ENCODE measurements around the gene PLEKHA6.

Gene PLEKHA6

DNA sequence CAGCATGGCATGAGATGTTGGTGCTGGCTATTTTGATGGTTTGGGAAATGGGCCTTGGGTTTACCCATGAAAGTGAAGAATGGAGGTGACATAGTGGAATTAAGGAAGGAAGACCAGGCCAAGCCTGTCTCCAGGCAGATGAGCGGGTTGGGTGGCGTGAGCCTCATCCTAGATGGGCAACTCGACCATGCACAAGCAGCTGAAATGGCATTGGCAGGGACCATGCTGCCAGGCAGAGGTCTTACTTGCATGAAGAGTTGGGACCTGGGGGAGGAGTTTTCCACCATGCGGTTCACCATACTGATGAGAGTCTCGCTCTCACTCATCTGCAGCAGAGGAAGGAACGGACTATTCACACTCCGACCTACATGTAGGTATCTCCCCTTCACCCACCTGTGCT is 108.4 kb downstream of the PLEKHA6 start:
- H3F3A ChIP-seq (ENCODE audit: control insufficient read depth, insufficient read depth), result no peaks in the 10 kb centered on the region
- no peaks in the 10 kb centered on the region for H3K79me2 ChIP-seq (ENCODE audit: control insufficient read depth, low read length)
- TF ChIP-seq EZH2phosphoT487 (IDR thresholded peaks at IDR 0.05; ENCODE audit: borderline replicate concordance, low read length), result no peak
- TF ChIP-seq, protein P1, sequence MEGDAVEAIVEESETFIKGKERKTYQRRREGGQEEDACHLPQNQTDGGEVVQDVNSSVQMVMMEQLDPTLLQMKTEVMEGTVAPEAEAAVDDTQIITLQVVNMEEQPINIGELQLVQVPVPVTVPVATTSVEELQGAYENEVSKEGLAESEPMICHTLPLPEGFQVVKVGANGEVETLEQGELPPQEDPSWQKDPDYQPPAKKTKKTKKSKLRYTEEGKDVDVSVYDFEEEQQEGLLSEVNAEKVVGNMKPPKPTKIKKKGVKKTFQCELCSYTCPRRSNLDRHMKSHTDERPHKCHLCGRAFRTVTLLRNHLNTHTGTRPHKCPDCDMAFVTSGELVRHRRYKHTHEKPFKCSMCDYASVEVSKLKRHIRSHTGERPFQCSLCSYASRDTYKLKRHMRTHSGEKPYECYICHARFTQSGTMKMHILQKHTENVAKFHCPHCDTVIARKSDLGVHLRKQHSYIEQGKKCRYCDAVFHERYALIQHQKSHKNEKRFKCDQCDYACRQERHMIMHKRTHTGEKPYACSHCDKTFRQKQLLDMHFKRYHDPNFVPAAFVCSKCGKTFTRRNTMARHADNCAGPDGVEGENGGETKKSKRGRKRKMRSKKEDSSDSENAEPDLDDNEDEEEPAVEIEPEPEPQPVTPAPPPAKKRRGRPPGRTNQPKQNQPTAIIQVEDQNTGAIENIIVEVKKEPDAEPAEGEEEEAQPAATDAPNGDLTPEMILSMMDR (IDR thresholded peaks at IDR 0.05; ENCODE audit: low read depth, low read length, poor library complexity, severe bottlenecking), result no peak
- no peaks in the 10 kb centered on the region for H3K9me3 ChIP-seq (ENCODE audit: control insufficient read depth, insufficient read depth, low read length)
- H3K4me3 ChIP-seq (ENCODE audit: low read length), result no peak overlapping the region
- no peaks in the 10 kb centered on the region for H4K20me1 ChIP-seq (ENCODE audit: control insufficient read depth, insufficient read depth, low read depth, low read length)
- H3K27me3 ChIP-seq (ENCODE audit: control insufficient read depth, low read length), result peaks cover 26% of the 10 kb centered on the region
- no peak overlapping the region for H3K4me2 ChIP-seq (ENCODE audit: low read length)
- H3K9me2 ChIP-seq (replicated peaks; ENCODE audit: control insufficient read depth, low read length), result no peaks in the 10 kb centered on the region
- no peaks in the 10 kb centered on the region for H3K4me1 ChIP-seq (ENCODE audit: control insufficient read depth, low read length)
- H3K36me3 ChIP-seq (ENCODE audit: control insufficient read depth, low read length), result no peaks in the 10 kb centered on the region
- H3K27ac ChIP-seq (ENCODE audit: low read depth, low read length), result no peak overlapping the region

DNA sequence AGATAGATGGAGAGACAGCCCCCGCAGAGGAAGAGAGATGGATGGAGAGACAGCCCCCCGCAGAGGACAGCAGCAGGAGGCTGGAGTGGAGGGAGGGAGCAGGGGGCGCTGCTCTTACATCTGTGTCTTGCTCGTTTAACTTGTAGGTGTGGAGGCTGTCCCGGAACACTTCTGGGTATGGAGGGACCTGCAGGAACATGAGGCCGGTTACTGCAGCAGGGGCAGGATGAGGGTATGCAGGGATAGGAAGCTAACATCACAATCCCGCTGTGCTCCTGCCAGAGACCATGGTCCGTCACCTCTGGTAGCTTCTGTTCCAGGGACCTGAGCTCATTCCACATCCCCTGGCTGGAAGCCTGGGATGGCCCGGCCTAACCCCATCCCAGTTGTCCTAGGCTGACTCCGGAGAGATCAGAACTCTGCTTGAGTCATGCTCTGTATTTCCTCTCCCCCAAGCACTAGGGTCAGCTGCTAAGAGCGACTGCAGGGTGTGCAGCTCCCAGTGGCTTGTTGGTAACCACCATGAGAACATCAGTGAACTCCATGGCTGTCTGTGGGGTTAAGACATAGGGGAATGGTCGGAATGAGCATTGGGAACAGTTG is 109.2 kb downstream of the PLEKHA6 start:
- Histone ChIP-seq H3K9me2 (replicated peaks; ENCODE audit: control insufficient read depth, low read length) (no peaks in the 10 kb centered on the region), H3K4me2 (ENCODE audit: low read length) (no peak overlapping the region), H3K36me3 (ENCODE audit: control insufficient read depth, low read length) (no peaks in the 10 kb centered on the region), H3K27me3 (ENCODE audit: control insufficient read depth, low read length) (peaks cover 27% of the 10 kb centered on the region), H4K20me1 (ENCODE audit: control insufficient read depth, insufficient read depth, low read depth, low read length) (no peaks in the 10 kb centered on the region), H3F3A (ENCODE audit: control insufficient read depth, insufficient read depth) (no peaks in the 10 kb centered on the region), H3K27ac (ENCODE audit: low read depth, low read length) (no peak overlapping the region), H3K9me3 (ENCODE audit: control insufficient read depth, insufficient read depth, low read length) (no peaks in the 10 kb centered on the region), H3K4me3 (ENCODE audit: low read length) (no peak overlapping the region), H3K4me1 (ENCODE audit: control insufficient read depth, low read length) (no peaks in the 10 kb centered on the region), H3K79me2 (ENCODE audit: control insufficient read depth, low read length) (no peaks in the 10 kb centered on the region)
- TF ChIP-seq EZH2phosphoT487 (IDR thresholded peaks at IDR 0.05; ENCODE audit: borderline replicate concordance, low read length), result no peak
- TF ChIP-seq, protein P1 (IDR thresholded peaks at IDR 0.05; ENCODE audit: low read depth, low read length, poor library complexity, severe bottlenecking), result no peak

DNA sequence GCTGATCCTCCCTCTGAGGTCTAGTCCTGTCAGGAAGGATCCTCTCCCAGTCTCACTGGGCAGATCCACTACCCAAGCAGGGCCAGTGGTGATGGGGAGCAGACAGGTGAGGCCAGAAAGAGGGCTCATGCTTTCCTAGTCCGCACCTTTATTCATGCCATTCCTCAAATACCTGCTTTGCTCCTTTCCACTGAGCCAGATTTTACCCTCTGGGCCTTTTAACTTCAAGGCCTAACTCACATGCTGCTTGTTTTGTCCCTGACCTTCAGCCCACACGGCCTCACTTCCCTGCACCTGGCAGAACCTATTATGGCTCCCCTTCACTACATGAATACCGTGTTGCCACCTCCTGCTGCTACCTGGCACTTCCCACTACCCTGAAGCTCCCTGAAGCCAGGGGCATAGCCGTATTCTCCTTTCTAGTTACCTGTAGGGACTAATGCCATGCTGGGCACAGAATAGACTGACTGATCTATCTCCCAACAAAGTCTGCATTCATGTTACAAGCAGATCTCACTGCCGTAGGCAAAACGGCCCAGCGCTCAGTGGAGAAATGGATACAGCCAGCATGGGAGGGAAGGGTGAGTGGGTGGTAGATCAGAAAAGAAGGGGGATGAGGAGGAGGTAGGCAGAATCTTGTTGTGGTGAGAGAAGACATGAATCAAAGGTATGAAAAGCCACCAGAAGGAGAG is 109.8 kb downstream of the PLEKHA6 start:
- Histone ChIP-seq H3K27me3 (ENCODE audit: control insufficient read depth, low read length) (peaks cover 23% of the 10 kb centered on the region), H3K27ac (ENCODE audit: low read depth, low read length) (no peak overlapping the region), H3F3A (ENCODE audit: control insufficient read depth, insufficient read depth) (no peaks in the 10 kb centered on the region), H3K9me3 (ENCODE audit: control insufficient read depth, insufficient read depth, low read length) (no peaks in the 10 kb centered on the region), H3K4me2 (ENCODE audit: low read length) (no peak overlapping the region), H3K4me1 (ENCODE audit: control insufficient read depth, low read length) (no peaks in the 10 kb centered on the region), H3K36me3 (ENCODE audit: control insufficient read depth, low read length) (no peaks in the 10 kb centered on the region), H4K20me1 (ENCODE audit: control insufficient read depth, insufficient read depth, low read depth, low read length) (no peaks in the 10 kb centered on the region), H3K79me2 (ENCODE audit: control insufficient read depth, low read length) (no peaks in the 10 kb centered on the region), H3K9me2 (replicated peaks; ENCODE audit: control insufficient read depth, low read length) (no peaks in the 10 kb centered on the region), H3K4me3 (ENCODE audit: low read length) (no peak overlapping the region)
- TF ChIP-seq, protein P1 (IDR thresholded peaks at IDR 0.05; ENCODE audit: low read depth, low read length, poor library complexity, severe bottlenecking), result no peak

Data from DOHH2 (cell line).